GM23248 (cell line): Measurements from ENCODE around the gene NTNG1.

Experiments used
- EZH2 ChIP-seq: fragments of 200-600 bp; sonication (generic); IDR thresholded peaks from 2 replicates; pipeline ENCODE4 v1.6.1; 2018; ENCODE audit warnings: antibody characterized with exemption, mild to moderate bottlenecking; ENCODE audit not compliant: insufficient read depth, poor library complexity, severe bottlenecking
- EZH2phosphoT487 ChIP-seq: fragments of 200-600 bp; sonication (generic); IDR thresholded peaks from 2 replicates; pipeline ENCODE4 v1.6.1; 2018; ENCODE audit warnings: antibody characterized with exemption, moderate library complexity, mild to moderate bottlenecking, low read depth; ENCODE audit not compliant: insufficient read depth

DNA sequence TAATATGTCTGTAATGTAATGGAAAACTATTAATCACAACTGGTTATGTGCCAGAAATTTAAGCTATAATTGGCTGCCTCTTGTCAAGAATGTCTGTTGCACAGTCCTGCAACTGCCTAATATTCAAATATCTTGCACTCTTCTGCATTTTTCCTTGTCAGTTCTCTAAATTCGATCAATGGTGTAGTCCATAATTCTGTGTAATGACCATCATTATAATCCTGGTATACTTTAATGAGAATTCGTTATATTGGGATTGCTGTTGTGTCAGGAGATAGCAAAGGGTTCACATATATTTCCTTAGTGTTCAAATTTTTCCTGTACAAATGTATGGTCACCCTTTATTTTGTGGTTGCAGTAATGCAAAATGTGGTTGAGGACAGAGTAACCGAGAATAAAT, 4.8 kb downstream of the NTNG1 start:
- TF ChIP-seq EZH2phosphoT487 (no peak), EZH2 (no peak)
